Gastrocnemius medialis (tissue), 4 donors: ENCODE measurements around the gene RPL32. TPM values are rescaled to one million over a fixed set of nuclear protein-coding genes. Genes with fewer than 3 reads are reported as not detected.
A peak's percentile ranks its signal among the peaks of the same experiment; 100 is the strongest.

ENCODE experiments used
- ATAC-seq, 2 donors: fragments of 150-250 bp; one replicate each; pipeline ENCODE4 v1.9.1; 2016
- DNase-seq, 2 donors: peaks; one replicate each; pipeline ENCODE4 v3.0.0-alpha.2; 2019
- H3K27ac ChIP-seq, 4 donors: fragments of 200-600 bp; sonication (generic); 1 replicate in 1 of 4; 2 replicates in 3 of 4; pipeline ENCODE4 v1.5.1; 2016 to 2018; ENCODE audit warnings: mild to moderate bottlenecking in 2 of 4, moderate library complexity in 1 of 4
- H3K27me3 ChIP-seq, 3 donors: fragments of 200-600 bp; sonication (generic) in 2 of 3; 1 replicate in 1 of 3; 2 replicates in 2 of 3; pipeline versions ENCODE4 v1.5.1 to v1.6.0; 2016 to 2019; ENCODE audit warnings: mild to moderate bottlenecking in 1 of 3, moderate library complexity in 1 of 3
- H3K36me3 ChIP-seq, 2 donors: fragments of 200-600 bp; sonication (generic) in 1 of 2; one replicate each; pipeline ENCODE4 v1.5.1; 2017 to 2018
- H3K4me1 ChIP-seq, 2 donors: fragments of 200-600 bp; sonication (generic) in 1 of 2; one replicate each; pipeline ENCODE4 v1.5.1; 2016 to 2017; ENCODE audit warnings: mild to moderate bottlenecking in 2 of 2
- H3K4me3 ChIP-seq, 4 donors: fragments of 200-600 bp; sonication (generic) in 3 of 4; 1 replicate in 1 of 4; 2 replicates in 3 of 4; pipeline ENCODE4 v1.5.1; 2016 to 2019; ENCODE audit warnings: mild to moderate bottlenecking in 2 of 4
- H3K9me3 ChIP-seq, 3 donors: fragments of 200-600 bp; sonication (generic) in 2 of 3; 1 replicate in 1 of 3; 2 replicates in 2 of 3; pipeline ENCODE4 v1.5.1; 2016 to 2019
- POLR2A ChIP-seq, 2 donors: fragments of 450-650 bp; IDR thresholded peaks; one replicate each; pipeline ENCODE4 v1.6.1; 2017; ENCODE audit warnings: antibody characterized with exemption in 2 of 2, mild to moderate bottlenecking in 2 of 2, moderate library complexity in 2 of 2
- in situ Hi-C, 4 donors: fragments of 200-750 bp; cut with MboI; loops; one replicate each; pipeline versions ENCODE4 v1.15.0 to v1.8.0; 2017; ENCODE audit warnings: low sequenced_read_pairs in 4 of 4
- intact Hi-C: fragments of 100-400 bp; cut with DNase I; formaldehyde crosslinking; loops from one replicate; pipeline ENCODE4 v1.15.1; 2023; ENCODE audit warnings: low total_unique reads
- total RNA-seq, 4 donors: library from RNA; depleted of rRNA; stranded (reverse); fragments of >200 nt; gene quantifications; one replicate each; pipeline versions ENCODE4 v1.1.0 to v1.2.3, GENCODE V29; 2016
- TF ChIP-seq, protein P1 (sequence below), 5 experiments: fragments of 450-650 bp in 3 of 5; fragments of 200-600 bp in 2 of 5; sonication (generic) in 2 of 5; IDR thresholded peaks in 4 of 5; conservative IDR thresholded peaks in 1 of 5; 1 replicate in 4 of 5; 2 replicates in 1 of 5; pipeline ENCODE4 v1.5.1; 2016 to 2019; ENCODE audit warnings: antibody characterized with exemption in 5 of 5, mild to moderate bottlenecking in 3 of 5, moderate library complexity in 3 of 5

The RPL32 gene
- total RNA-seq, 4 donors from 2014 or later: 765 to 1,204 (median 990) TPM

DNA sequence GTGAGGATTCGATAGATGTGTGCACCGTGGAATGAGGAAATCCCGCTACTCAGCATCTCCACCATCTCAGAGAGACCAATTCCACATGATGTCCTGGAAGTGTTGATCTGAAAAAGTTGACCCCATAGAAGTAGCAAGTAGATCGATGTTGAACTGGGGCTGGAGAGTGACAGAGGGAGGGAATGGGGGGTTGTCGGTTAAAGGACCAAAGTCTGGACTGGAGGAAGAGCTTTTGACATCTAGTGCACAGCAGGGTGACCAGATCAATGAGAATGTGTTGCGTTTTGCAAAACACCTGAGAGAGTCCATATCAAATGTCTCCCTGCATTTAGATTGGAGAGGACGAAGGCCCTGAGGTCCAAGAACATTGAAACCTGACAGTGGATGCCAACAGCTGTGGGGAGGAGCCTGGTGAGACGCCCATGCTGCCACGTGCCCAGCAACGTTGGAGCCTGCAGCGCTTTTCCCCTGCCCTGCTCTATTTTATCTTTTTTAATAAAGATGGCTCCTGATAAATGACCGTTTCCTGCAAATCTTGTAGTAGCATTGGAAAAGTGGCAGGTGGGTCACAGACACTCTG, 30.1 kb upstream of the RPL32 start:
- peak; percentile 87 to 88 for ATAC-seq
- intact Hi-C loops (no loop called here), in situ Hi-C loops (no loop called here)
- Histone ChIP-seq H3K4me3 (peak overlapping the region in 1 of 4 donors; percentile 22), H3K9me3 (no peaks in the 10 kb centered on the region), H3K27ac (peak overlapping the region; percentile 67 to 79 (median 73)), H3K36me3 (no peaks in the 10 kb centered on the region), H3K4me1 (peaks cover 21 to 34% of the 10 kb centered on the region in 2 donors), H3K27me3 (no peaks in the 10 kb centered on the region)
- DNase-seq: peak; percentile 72 to 81
- TF ChIP-seq, protein P1, sequence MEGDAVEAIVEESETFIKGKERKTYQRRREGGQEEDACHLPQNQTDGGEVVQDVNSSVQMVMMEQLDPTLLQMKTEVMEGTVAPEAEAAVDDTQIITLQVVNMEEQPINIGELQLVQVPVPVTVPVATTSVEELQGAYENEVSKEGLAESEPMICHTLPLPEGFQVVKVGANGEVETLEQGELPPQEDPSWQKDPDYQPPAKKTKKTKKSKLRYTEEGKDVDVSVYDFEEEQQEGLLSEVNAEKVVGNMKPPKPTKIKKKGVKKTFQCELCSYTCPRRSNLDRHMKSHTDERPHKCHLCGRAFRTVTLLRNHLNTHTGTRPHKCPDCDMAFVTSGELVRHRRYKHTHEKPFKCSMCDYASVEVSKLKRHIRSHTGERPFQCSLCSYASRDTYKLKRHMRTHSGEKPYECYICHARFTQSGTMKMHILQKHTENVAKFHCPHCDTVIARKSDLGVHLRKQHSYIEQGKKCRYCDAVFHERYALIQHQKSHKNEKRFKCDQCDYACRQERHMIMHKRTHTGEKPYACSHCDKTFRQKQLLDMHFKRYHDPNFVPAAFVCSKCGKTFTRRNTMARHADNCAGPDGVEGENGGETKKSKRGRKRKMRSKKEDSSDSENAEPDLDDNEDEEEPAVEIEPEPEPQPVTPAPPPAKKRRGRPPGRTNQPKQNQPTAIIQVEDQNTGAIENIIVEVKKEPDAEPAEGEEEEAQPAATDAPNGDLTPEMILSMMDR (IDR thresholded peaks at IDR 0.05 in 4 of 5, conservative IDR thresholded peaks at IDR 0.05 in 1 of 5): no peak
- no peak for TF ChIP-seq POLR2A (IDR thresholded peaks at IDR 0.05)

DNA sequence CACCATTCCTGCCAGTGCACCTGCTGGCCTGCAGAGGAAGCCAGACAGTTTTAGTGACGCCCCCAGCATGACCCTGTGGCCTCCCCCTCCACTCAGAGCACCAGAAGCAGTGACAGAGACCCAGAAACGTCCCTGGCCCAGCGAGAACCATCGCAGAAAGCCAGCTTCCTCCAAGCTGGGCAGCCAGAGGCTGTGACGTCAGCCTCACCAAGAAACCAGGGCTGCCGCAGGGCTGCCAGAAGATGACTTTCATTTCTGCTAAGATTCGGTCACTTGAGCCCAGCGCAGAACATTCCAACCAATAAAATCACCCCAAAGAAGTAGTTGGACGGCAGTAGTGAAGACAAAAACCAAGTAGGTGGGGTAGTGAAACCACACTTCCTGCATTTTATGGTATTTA, 29.6 kb upstream of the RPL32 start:
- in situ Hi-C loops: no loop called here
- Histone ChIP-seq H3K36me3 (no peaks in the 10 kb centered on the region), H3K9me3 (no peaks in the 10 kb centered on the region), H3K4me1 (peaks cover 21 to 29% of the 10 kb centered on the region in 2 donors), H3K27me3 (no peaks in the 10 kb centered on the region), H3K4me3 (peak overlapping the region in 1 of 4 donors; percentile 22), H3K27ac (peak overlapping the region; percentile 67 to 79 (median 73))
- ATAC-seq: peak; percentile 59 to 65
- DNase-seq: peak in 1 of 2 donors; percentile 68
- intact Hi-C loops: no loop called here
- TF ChIP-seq, protein P1 (IDR thresholded peaks at IDR 0.05 in 4 of 5, conservative IDR thresholded peaks at IDR 0.05 in 1 of 5): no peak
- no peak for TF ChIP-seq POLR2A (IDR thresholded peaks at IDR 0.05)

DNA sequence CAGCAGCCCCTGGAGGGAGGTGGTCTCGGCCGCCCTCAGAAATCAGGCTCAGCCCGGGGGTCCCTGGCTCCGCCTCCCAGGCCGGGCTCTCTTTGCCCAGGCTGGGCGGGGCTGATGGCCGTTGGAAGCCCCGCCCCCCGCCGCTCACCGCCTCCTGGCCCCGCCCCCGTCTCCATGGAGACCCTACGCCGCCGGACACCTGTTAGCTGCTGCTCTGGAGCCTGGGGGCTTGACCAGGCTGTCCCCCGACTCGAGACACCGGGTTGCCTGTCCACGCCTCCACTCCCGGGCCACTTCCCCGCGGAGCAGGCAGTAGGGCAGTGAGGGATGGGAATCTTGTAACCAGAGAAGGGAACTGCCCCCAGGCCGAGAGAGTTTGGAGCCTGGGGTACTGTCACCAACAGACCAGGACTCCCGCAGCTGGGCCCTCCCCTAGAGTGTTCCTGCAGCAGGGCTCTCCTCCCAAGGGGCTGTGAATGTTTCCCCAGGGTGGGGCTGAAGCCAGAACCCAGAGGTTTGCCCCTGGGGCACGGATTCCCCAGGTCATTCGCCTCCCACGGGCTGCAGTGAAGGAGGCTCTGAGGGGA, 27.8 kb upstream of the RPL32 start:
- Histone ChIP-seq H3K4me3 (no peak overlapping the region), H3K27me3 (no peaks in the 10 kb centered on the region), H3K4me1 (peaks cover 21 to 28% of the 10 kb centered on the region in 2 donors), H3K9me3 (no peaks in the 10 kb centered on the region), H3K27ac (no peak overlapping the region), H3K36me3 (no peaks in the 10 kb centered on the region)
- in situ Hi-C loops (no loop called here), intact Hi-C loops (no loop called here)
- ATAC-seq: no peak
- DNase-seq: no peak
- TF ChIP-seq, protein P1 (IDR thresholded peaks at IDR 0.05 in 4 of 5, conservative IDR thresholded peaks at IDR 0.05 in 1 of 5): no peak
- no peak for TF ChIP-seq POLR2A (IDR thresholded peaks at IDR 0.05)

DNA sequence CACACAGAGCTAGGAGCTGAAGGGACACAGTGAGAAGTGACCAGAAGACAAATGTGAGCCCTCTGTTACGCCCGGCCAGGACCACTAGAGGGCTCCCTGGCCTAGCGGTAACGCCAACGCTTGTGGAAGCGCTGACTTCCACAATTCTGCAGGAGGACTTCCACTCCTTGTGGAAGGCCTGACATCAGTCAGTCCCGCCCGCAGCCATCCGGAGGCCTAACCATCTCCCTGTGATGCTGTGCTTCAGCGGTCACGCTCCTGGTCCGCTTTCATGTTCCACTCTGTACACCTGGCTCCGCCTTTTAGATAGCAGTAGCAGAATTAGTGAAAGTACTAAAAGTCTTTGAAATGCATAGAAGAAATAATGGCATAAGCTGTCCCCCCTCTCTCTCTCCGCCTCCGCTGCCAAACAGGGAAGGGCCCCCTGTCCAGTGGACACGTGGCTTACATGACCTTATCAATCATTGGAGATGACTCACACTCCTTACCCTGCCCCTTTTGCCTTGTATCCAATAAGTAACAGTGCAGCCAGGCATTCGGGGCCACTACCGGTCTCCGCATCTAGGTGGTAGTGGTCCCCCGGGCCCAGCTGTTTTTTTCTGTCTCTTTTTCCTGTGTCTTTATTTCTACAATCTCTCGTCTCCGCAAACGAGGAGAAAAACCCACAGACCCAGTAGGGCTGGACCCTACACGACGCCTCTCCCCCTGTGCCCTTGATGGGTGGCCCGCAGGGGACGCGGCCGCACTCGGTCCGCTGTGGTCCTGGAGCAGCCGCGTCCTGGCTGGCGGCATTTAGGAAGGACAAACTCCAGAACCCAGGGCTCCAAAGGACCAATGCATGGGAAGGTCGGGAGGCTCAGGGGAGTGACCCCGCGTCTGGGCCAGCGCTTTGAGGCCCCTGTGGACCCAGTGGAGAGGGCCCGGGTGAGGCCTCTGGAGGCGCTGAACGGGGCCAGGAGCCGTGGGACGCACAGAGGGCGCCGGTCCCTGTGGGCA, 27.0 kb upstream of the RPL32 start:
- H3K27ac ChIP-seq: no peak overlapping the region
- in situ Hi-C loops (no loop called here), intact Hi-C loops (loop anchor here (1.0 kb wide), 3 partner anchors 24 to 127 kb away; no protein-coding TSS in a partner anchor)
- H3K4me1 ChIP-seq: peaks cover 21 to 28% of the 10 kb centered on the region in 2 donors
- peak; percentile 74 to 82 for DNase-seq
- no peaks in the 10 kb centered on the region for H3K9me3 ChIP-seq
- H3K36me3 ChIP-seq: no peaks in the 10 kb centered on the region
- ATAC-seq: peak; percentile 78 to 79
- H3K4me3 ChIP-seq: no peak overlapping the region
- TF ChIP-seq, protein P1 (IDR thresholded peaks at IDR 0.05 in 4 of 5, conservative IDR thresholded peaks at IDR 0.05 in 1 of 5): peak; percentile 82 to 94 (median 92)
- no peak for TF ChIP-seq POLR2A (IDR thresholded peaks at IDR 0.05)
- H3K27me3 ChIP-seq: no peaks in the 10 kb centered on the region
